Mesothelial cell of epicardium (in vitro differentiated cells): Measurements from ENCODE around the gene PRPS1. TPM values are rescaled to one million over a fixed set of nuclear protein-coding genes. Genes with fewer than 3 reads are reported as not detected.
A peak's percentile ranks its signal among the peaks of the same experiment; 100 is the strongest.

Experiments used
- DNase-seq, 2 experiments: peaks; one replicate each; pipeline ENCODE4 v3.0.0; 2021; ENCODE audit warnings: low spot score in 2 of 2; ENCODE audit not compliant: unreplicated experiment in 2 of 2
- H3K27ac Mint-ChIP-seq: 2 replicates; pipeline ENCODE4 v1.8.0; 2021; ENCODE audit warnings: mixed read lengths
- H3K27me3 Mint-ChIP-seq: 2 replicates; pipeline ENCODE4 v1.8.0; 2021; ENCODE audit warnings: low read depth, mixed read lengths
- H3K36me3 Mint-ChIP-seq: 2 replicates; pipeline ENCODE4 v1.8.0; 2021; ENCODE audit warnings: mixed read lengths
- H3K4me1 Mint-ChIP-seq: 2 replicates; pipeline ENCODE4 v1.8.0; 2021; ENCODE audit warnings: mixed read lengths
- H3K4me3 Mint-ChIP-seq: 2 replicates; pipeline ENCODE4 v1.8.0; 2021; ENCODE audit warnings: mild to moderate bottlenecking, moderate library complexity, mixed read lengths
- H3K9me3 Mint-ChIP-seq: 2 replicates; pipeline ENCODE4 v1.8.0; 2021; ENCODE audit warnings: mixed read lengths
- total RNA-seq: library from RNA; stranded (reverse); gene quantifications from 3 replicates; pipeline ENCODE4 v1.2.1, GENCODE V29; 2021
- TF ChIP-seq, protein P1 (sequence below): fragments of 200-600 bp; sonication (generic); IDR thresholded peaks from one replicate; pipeline ENCODE4 v1.5.0; 2021; ENCODE audit warnings: antibody characterized with exemption; ENCODE audit not compliant: unreplicated experiment

PRPS1 gene
- total RNA-seq, 1 donor from 2014 or later = 28.3 TPM

DNA sequence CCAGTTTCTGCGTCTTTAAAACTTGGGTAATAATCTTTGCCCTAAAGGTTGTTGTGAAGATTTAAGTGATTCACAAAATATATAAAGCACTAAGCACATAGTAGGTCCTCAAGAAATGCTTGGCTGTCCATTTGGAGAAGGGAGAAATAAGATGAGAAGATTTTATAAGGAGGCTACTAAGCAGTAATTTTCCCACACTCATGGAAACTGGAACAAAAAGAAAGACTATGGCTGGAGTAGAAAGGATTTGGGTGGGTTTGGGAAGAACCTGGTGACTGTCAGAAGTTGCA lies 47.0 kb downstream of the PRPS1 start:
- no peak for DNase-seq
- H3K36me3 Mint-ChIP-seq = no peaks in the 10 kb centered on the region
- H3K9me3 Mint-ChIP-seq = peaks cover 13% of the 10 kb centered on the region
- TF ChIP-seq, protein P1, sequence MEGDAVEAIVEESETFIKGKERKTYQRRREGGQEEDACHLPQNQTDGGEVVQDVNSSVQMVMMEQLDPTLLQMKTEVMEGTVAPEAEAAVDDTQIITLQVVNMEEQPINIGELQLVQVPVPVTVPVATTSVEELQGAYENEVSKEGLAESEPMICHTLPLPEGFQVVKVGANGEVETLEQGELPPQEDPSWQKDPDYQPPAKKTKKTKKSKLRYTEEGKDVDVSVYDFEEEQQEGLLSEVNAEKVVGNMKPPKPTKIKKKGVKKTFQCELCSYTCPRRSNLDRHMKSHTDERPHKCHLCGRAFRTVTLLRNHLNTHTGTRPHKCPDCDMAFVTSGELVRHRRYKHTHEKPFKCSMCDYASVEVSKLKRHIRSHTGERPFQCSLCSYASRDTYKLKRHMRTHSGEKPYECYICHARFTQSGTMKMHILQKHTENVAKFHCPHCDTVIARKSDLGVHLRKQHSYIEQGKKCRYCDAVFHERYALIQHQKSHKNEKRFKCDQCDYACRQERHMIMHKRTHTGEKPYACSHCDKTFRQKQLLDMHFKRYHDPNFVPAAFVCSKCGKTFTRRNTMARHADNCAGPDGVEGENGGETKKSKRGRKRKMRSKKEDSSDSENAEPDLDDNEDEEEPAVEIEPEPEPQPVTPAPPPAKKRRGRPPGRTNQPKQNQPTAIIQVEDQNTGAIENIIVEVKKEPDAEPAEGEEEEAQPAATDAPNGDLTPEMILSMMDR = no peak
- peaks cover 22% of the 10 kb centered on the region for H3K4me1 Mint-ChIP-seq
- H3K27me3 Mint-ChIP-seq = peaks cover 3% of the 10 kb centered on the region
- H3K27ac Mint-ChIP-seq = no peak overlapping the region
- H3K4me3 Mint-ChIP-seq = no peak overlapping the region

DNA sequence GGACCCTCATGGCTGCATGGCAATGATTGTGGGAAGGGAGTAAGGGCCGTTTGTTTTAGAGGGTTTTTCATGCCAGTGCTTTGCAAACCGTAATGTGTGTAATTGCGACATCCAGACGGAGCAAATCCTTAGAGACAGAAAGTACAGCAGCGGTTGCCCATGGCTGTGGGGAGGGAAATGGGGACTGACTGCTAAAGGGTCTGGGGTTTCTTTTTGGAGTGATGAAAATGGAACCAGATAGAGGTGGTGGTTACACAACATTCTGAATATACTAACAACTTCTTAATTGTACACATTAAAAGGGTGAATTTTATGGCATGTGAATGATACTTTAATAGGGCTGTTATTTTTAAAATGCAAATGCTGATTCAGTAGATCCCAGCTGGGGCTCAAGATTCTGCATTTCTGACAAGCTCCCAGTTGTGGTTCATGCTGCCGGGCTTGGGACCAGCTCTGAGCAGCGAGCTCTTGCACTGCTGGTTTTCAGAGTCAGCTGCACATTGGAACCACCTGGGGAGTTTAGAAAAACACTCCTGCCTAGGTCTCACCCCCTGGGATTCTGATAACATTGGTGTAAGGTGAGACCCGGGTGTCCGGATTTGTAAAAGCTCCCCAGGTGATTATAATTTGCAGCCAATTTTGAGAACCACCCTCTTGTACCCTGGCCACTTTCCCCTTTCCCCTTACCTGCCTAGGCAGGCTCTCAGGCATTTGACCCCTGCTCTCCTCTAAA lies 47.7 kb downstream of the PRPS1 start:
- peaks cover 18% of the 10 kb centered on the region for H3K9me3 Mint-ChIP-seq
- TF ChIP-seq, protein P1 = no peak
- H3K36me3 Mint-ChIP-seq = no peaks in the 10 kb centered on the region
- DNase-seq = no peak
- peak overlapping the region; percentile 32 for H3K27ac Mint-ChIP-seq
- peaks cover 3% of the 10 kb centered on the region for H3K27me3 Mint-ChIP-seq
- peaks cover 22% of the 10 kb centered on the region for H3K4me1 Mint-ChIP-seq
- H3K4me3 Mint-ChIP-seq = peak overlapping the region; percentile 48

DNA sequence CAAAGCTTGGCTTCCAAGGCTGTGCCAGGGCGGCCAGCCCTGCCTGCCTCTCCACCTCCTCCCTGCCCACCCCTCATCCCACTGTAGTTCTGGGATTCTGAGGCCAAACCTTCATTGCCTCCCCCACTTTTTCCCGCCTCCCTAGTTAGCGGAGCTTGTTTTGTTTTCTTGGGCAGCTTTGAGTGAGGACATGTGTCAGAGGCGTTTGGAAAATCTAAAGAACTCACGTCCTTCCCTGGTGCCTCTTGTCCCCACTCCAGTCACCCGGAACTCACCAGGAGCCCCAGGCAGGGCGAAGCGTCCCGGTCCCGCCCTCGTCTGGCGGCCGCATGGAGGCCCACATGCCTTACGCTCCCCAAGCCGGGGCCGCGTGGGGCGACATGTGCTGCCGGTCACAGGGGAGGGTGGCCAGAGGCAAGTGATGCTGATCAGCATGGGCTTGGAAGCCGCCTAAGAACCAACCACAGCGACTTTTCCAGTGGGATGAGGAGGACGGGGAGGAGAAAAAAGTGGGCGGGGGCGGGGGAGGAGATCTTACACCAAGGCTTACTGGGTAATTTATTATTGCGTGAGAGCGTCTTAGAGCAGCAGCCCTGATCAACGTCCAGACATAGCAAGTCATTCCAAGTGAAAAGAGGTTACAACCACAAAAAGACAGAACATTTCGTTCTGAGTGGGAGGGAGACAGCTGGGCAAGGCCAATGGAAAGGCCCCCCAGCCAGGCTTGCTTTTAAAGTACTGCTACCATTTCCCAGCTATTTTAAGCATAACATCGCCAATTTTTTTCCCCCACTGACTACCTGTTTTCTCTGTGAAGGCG lies 48.5 kb downstream of the PRPS1 start:
- Mint-ChIP-seq H3K4me1 (peaks cover 22% of the 10 kb centered on the region), H3K27me3 (peaks cover 3% of the 10 kb centered on the region), H3K36me3 (no peaks in the 10 kb centered on the region), H3K9me3 (peaks cover 22% of the 10 kb centered on the region), H3K4me3 (peak overlapping the region; percentile 48), H3K27ac (peak overlapping the region; percentile 25)
- DNase-seq = no peak
- TF ChIP-seq, protein P1 = no peak

DNA sequence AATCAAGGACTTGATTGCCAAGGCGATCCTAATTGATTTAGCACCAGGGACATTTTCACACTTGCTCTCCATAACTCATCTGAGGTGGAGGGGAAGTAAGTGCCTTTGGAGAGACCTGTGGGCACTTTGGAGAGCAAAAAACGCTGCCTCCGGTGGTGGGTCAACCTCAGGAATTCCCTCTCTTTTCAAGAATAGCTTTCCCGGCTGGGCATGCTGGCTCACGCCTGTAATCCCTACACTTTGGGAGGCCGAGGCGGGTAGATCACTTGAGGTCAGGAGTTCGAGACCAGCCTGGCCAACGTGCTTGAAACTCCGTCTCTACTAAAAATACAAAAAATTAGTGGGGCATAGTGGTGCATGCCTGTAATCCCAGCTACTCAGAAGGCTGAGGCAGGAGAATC lies 49.2 kb downstream of the PRPS1 start:
- Mint-ChIP-seq H3K36me3 (no peaks in the 10 kb centered on the region), H3K4me3 (no peak overlapping the region), H3K27ac (no peak overlapping the region), H3K4me1 (peaks cover 22% of the 10 kb centered on the region), H3K27me3 (peaks cover 3% of the 10 kb centered on the region), H3K9me3 (peaks cover 25% of the 10 kb centered on the region)
- TF ChIP-seq, protein P1 = no peak
- no peak for DNase-seq

DNA sequence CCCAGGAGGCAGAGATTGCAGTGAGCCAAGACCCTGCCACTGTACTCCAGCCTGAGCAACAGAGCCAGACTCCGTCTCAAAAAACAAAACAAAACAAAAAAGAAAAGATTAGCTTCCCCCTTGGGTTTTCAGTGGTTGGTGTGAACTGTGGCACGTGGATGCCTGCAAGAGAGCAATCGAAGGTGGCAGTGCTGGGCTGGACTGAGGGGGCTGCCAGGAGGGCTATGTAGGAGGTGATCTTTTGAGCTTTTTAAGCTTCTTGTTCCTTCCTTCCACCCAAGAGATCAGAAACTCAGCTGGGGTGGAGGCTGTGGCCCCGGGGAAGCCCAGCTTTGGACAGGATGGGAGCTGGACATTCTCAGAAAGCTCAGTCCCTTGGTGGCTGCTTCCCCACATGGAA lies 49.6 kb downstream of the PRPS1 start:
- peaks cover 25% of the 10 kb centered on the region for H3K9me3 Mint-ChIP-seq
- DNase-seq = no peak

More for the DNA sequence above, 49.6 kb downstream of the PRPS1 start:
- H3K36me3 Mint-ChIP-seq = no peaks in the 10 kb centered on the region
- no peak overlapping the region for H3K27ac Mint-ChIP-seq
- H3K4me1 Mint-ChIP-seq = peaks cover 21% of the 10 kb centered on the region
- TF ChIP-seq, protein P1 = no peak
- H3K27me3 Mint-ChIP-seq = peaks cover 3% of the 10 kb centered on the region
- H3K4me3 Mint-ChIP-seq = no peak overlapping the region
